OCI-LY1 (cell line): ENCODE results near the gene RERE.
"Not testable (repeated sequence)": the region's sequence is repeated elsewhere in the genome, so short reads cannot be mapped to it uniquely, and the experiment has no call there.

Source experiments
- CTCF ChIP-seq: fragments of 200-600 bp; sonication (generic), shearing (Covaris generic); IDR thresholded peaks from 2 replicates; pipeline ENCODE4 v1.5.1; 2017; ENCODE audit warnings: mild to moderate bottlenecking, antibody characterized with exemption, low read length, moderate library complexity, mixed read lengths
- EZH2 ChIP-seq: fragments of 200-600 bp; sonication (generic), shearing (Covaris generic); IDR thresholded peaks from 2 replicates; pipeline ENCODE4 v1.8.0; 2017; ENCODE audit warnings: borderline replicate concordance, mixed run types, mild to moderate bottlenecking, antibody characterized with exemption, low read length, moderate library complexity, mixed read lengths

DNA sequence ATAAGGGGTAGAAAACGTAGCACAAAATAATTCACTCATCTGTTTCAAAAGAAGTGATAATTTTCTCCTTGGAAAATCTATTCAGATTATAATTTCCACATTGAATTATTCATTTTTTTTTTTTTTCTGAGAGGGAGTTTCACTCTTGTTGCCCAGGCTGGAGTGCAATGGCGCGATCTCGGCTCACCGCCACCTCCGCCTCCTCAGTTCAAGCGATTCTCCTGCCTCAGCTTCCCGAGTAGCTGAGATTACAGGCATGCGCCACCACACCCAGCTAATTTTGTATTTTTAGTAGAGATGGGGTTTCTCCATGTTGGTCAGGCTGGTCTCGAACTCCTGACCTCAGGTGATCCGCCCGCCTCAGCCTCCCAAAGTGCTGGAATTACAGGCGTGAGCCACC lies 1.3 kb upstream of the RERE start:
- not testable (repeated sequence) for TF ChIP-seq CTCF, EZH2
